ENCODE data around the gene DYSF. TPM values are rescaled to one million over a fixed set of nuclear protein-coding genes. Genes with fewer than 3 reads are reported as not detected.
A peak's percentile ranks its signal among the peaks of the same experiment; 100 is the strongest.

The DYSF gene
- total RNA-seq, 1 experiment from 2014 or later = 17.2 TPM

DNA sequence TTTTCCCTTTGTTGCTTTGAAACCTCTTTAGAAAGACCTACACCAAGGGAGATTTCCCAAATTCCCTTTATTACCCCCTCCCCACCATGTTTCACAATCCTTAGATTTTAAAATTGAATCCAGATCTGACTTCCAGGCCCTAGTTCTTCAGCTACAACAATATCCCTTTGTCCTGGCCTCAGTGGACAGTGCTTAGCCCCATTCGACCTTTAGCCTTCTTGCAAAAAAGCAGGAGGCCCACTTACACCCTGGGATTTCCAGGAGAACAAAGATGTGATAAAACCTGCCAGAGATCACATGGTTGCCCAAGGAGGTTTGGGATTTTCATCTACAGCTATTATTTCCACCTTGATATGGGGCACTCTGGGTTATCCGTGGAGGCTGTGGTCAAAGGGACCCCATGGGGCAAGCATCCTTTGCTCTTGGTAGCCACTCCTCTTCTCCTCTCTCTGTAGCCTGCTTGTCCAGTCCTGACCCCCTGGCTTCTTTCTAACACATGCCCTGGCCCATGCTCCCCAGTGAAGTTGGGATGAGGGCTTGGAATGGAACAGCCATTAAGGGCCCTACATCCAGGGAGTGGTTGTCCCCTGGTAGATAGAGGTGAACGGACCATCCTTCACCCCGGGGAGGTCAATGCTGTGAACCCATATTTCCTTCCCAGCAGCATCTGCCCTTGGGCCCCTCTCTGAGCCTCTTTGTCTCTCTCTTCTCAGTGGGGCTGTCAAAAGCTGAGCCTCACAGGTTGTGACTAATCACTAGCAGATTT lies 267.4 kb downstream of the DYSF start:
- Histone ChIP-seq H3K27ac (no peak overlapping the region), H3K36me3 (no peaks in the 10 kb centered on the region), H3K4me1 (replicated peaks) (peaks cover 61% of the 10 kb centered on the region), H3K9me3 (replicated peaks) (0 out of 2 replicates have a peak, but pooled peaks cover 4% of the 10 kb centered on the region), H3K27me3 (replicated peaks) (no peaks in the 10 kb centered on the region), H3K4me3 (no peak overlapping the region)
- DNase-seq (ENCODE audit: low read depth in 1 of 2, low spot score in 2 of 2) = no peak

DNA sequence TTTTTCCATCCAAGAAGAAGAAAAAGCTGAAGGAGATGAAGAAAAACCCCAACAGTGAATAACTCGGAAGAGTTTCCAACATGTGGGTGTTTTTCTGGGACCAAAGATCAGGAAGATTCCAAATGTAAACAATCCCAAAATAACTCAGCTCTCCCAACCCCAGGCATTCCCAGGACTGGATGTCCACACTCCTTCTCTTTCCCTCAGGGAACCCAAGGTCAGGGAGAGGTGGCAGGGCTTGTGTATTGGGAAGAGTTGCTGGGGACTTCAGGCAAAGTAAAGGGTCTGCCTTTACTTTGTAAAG lies 268.0 kb downstream of the DYSF start:
- Histone ChIP-seq H3K4me1 (replicated peaks) (peaks cover 56% of the 10 kb centered on the region), H3K4me3 (no peak overlapping the region), H3K36me3 (no peaks in the 10 kb centered on the region), H3K27ac (no peak overlapping the region), H3K27me3 (replicated peaks) (no peaks in the 10 kb centered on the region), H3K9me3 (replicated peaks) (0 out of 2 replicates have a peak, but pooled peaks cover 4% of the 10 kb centered on the region)
- no peak for DNase-seq (ENCODE audit: low read depth in 1 of 2, low spot score in 2 of 2)

DNA sequence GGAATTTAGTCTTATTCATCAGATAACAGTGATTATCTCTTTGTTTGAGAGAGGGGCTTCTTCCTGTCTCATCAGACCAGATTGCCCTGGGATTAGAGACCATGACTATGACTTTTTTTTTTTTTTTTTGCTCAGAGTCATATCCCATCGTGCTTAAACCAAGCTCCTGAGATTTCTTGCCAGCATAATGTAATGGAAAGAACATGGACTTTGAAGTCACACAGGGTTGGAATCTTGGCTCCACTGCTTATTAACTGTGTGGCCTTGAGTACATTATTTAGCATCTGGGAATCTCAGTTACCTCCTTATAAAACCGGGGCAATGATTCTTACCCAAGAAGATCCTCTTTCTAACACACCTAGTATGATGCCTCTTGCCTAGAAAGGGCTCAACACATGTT lies 268.3 kb downstream of the DYSF start:
- Histone ChIP-seq H3K4me1 (replicated peaks) (peaks cover 52% of the 10 kb centered on the region), H3K9me3 (replicated peaks) (0 out of 2 replicates have a peak, but pooled peaks cover 4% of the 10 kb centered on the region), H3K27ac (no peak overlapping the region), H3K27me3 (replicated peaks) (no peaks in the 10 kb centered on the region), H3K4me3 (no peak overlapping the region), H3K36me3 (no peaks in the 10 kb centered on the region)
- DNase-seq (ENCODE audit: low read depth in 1 of 2, low spot score in 2 of 2) = no peak

DNA sequence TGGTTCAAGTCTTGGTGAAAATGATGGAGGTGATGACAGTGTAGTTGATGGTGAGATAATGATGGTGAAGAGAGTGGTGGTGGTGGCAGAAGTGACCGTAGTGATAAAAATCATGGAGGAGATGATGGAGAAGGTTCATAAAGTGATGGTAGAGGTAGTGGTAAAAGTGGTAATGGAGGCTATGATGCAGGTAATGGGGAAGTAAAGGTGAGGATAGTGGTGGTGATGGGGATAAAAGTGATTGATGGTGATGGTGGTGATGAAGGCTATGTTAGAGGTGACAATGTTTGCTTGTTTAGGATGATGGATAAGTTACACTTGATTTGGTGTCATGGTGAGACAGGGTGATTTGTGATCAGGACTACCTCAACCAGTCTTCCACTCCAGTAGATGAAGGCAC lies 268.9 kb downstream of the DYSF start:
- H3K4me3 ChIP-seq = no peak overlapping the region
- H3K27ac ChIP-seq = no peak overlapping the region
- no peaks in the 10 kb centered on the region for H3K27me3 ChIP-seq (replicated peaks)
- DNase-seq (ENCODE audit: low read depth in 1 of 2, low spot score in 2 of 2) = no peak
- 0 out of 2 replicates have a peak, but pooled peaks cover 4% of the 10 kb centered on the region for H3K9me3 ChIP-seq (replicated peaks)
- no peaks in the 10 kb centered on the region for H3K36me3 ChIP-seq
- H3K4me1 ChIP-seq (replicated peaks) = peaks cover 46% of the 10 kb centered on the region

DNA sequence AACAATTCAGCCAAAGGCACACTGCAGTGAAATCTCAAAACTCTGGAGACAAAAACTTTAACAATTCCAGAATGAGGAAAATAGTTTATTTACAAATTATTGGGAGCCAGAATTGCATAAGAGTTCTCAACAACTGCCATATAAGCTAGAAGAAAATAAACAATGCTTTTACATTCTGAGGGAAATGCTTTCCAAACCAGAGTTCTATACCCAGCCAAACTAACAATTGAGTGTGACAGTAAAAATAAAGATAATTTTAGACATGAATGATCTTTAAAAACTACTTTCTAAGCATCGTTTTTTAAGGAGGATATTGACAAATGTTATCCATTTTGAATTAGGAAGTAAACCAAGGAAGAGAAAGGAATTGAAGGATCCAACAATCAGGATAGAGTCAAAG lies 271.4 kb downstream of the DYSF start:
- no peak for DNase-seq (ENCODE audit: low read depth in 1 of 2, low spot score in 2 of 2)
- no peak overlapping the region for H3K27ac ChIP-seq
- 0 out of 2 replicates have a peak, but pooled peaks cover 4% of the 10 kb centered on the region for H3K9me3 ChIP-seq (replicated peaks)
- no peak overlapping the region for H3K4me3 ChIP-seq
- no peaks in the 10 kb centered on the region for H3K27me3 ChIP-seq (replicated peaks)
- H3K36me3 ChIP-seq = no peaks in the 10 kb centered on the region
- peaks cover 21% of the 10 kb centered on the region for H3K4me1 ChIP-seq (replicated peaks)

DNA sequence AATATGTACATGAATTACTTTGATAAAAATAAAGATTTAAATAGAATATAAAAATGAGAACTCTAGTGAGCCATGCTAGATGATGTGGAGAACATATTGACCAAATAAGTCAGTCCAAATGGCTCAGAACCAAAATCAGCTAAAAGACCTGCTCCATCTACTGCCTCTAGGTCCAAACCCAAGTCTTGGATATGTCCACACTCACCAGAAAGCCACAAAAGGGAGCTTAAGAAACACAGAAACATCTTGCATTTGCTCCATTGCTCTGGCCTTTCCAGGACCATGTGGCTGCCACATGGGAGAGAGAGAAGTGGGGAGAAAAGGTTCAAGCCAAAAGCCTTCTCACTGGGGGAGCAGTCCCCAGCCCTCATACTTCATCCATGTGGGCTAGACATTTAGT lies 272.5 kb downstream of the DYSF start:
- Histone ChIP-seq H3K4me1 (replicated peaks) (peaks cover 10% of the 10 kb centered on the region), H3K9me3 (replicated peaks) (0 out of 2 replicates have a peak, but pooled peaks cover 4% of the 10 kb centered on the region), H3K36me3 (no peaks in the 10 kb centered on the region), H3K4me3 (no peak overlapping the region), H3K27me3 (replicated peaks) (no peaks in the 10 kb centered on the region), H3K27ac (no peak overlapping the region)
- no peak for DNase-seq (ENCODE audit: low read depth in 1 of 2, low spot score in 2 of 2)

DNA sequence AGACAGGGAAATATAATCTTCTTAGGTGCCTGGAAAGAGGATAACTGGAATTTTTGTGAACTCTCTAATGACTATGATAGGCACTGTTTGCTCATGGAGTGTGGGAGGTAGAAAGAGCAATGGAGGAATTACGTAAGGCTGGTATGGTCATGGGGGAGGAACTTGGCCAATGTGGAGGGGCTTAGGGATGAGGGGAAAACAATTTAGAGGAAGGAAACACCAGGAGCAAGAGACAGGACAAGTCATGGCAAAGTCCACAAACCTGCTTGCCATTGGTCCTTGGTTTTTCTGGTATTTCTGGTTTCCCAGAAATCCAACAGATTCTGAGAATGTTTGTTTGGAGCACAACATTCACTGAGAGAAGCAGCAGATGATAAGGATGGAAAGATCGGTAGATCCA lies 274.2 kb downstream of the DYSF start:
- H3K36me3 ChIP-seq = no peaks in the 10 kb centered on the region
- H3K4me3 ChIP-seq = no peak overlapping the region
- no peaks in the 10 kb centered on the region for H3K27me3 ChIP-seq (replicated peaks)
- no peak overlapping the region for H3K27ac ChIP-seq
- H3K9me3 ChIP-seq (replicated peaks) = 0 out of 2 replicates have a peak, but pooled peaks cover 4% of the 10 kb centered on the region
- H3K4me1 ChIP-seq (replicated peaks) = no peaks in the 10 kb centered on the region
- no peak for DNase-seq (ENCODE audit: low read depth in 1 of 2, low spot score in 2 of 2)

DNA sequence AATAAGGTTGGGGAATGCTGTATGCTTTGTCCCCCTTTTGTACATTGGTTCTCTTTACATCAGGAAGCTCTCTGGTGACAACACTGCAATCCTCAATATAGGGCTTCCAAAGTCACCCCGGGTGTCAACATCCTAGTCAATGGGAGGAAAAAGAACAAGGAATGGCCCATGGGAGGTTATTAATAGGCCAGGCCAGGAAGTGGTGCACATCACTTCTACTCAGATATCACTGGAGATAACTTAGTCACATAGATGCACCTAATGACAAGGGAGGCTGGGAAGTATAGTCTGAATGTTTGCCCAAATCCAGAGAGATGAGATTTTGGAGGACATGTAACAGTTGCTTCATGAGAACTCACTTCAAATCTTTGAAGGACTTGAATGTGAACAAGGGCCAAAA lies 274.7 kb downstream of the DYSF start:
- no peak for DNase-seq (ENCODE audit: low read depth in 1 of 2, low spot score in 2 of 2)
- no peak overlapping the region for H3K27ac ChIP-seq
- H3K36me3 ChIP-seq = no peaks in the 10 kb centered on the region
- no peaks in the 10 kb centered on the region for H3K27me3 ChIP-seq (replicated peaks)
- H3K9me3 ChIP-seq (replicated peaks) = 0 out of 2 replicates have a peak, but pooled peaks cover 4% of the 10 kb centered on the region
- no peaks in the 10 kb centered on the region for H3K4me1 ChIP-seq (replicated peaks)
- H3K4me3 ChIP-seq = no peak overlapping the region

DNA sequence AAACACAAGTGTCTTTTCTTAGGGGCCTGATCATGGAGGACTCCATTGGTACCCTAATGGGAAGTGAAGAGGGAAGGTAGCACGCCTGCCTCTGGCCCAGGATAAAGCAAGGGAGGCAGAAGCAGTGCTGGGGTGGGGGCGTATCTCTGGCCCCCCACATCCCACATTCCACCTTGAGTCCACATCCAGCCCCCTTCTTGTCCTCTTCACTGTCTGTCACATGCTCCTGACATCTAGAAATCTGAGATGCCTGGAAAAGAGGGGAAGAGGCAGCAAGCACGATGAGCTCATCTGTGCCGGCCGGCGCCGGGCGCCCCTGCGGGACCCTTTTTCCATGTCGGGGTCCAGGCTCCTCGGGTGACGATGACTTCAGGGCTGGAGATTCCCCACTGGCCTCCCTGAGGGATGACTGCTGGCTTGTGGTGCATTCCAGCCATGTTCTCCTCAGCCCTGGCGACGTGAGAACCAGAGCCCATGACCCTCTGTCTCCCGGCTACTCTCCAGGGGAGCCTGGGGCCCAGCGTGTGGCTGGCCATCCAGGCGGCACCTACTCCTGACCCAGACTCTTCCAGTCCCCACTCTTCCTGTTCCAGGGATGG lies 277.5 kb downstream of the DYSF start:
- Histone ChIP-seq H3K4me1 (replicated peaks) (no peaks in the 10 kb centered on the region; the same call in 1 of the 2 replicates), H3K36me3 (no peaks in the 10 kb centered on the region), H3K9me3 (replicated peaks) (no peaks in the 10 kb centered on the region)

DNA sequence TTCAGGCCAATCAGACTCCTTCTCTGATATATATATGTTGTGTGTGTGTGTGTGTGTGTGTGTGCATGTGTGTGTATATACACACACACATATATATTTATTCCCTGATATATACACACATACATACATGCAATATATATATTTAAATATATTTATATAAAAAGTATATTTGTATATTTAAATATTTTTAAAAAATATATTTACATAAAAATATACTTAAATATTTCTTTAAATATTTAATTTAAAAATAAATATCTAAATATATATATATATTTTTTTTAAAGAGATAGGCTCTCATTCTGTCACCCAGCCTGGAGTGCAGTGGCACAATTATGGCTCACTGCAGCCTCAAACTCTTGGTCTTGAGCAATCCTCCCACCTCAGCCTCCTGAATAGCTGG lies 281.3 kb downstream of the DYSF start:
- Histone ChIP-seq H3K27ac (no peak overlapping the region), H3K9me3 (replicated peaks) (no peaks in the 10 kb centered on the region), H3K4me1 (replicated peaks) (peaks cover 14% of the 10 kb centered on the region), H3K36me3 (no peaks in the 10 kb centered on the region), H3K4me3 (no peak overlapping the region), H3K27me3 (replicated peaks) (no peaks in the 10 kb centered on the region)
- DNase-seq (ENCODE audit: low read depth in 1 of 2, low spot score in 2 of 2) = no peak

More for the DNA sequence above, 277.5 kb downstream of the DYSF start:
- no peaks in the 10 kb centered on the region for H3K27me3 ChIP-seq (replicated peaks)
- no peak overlapping the region for H3K27ac ChIP-seq
- H3K4me3 ChIP-seq = no peak overlapping the region
- DNase-seq (ENCODE audit: low read depth in 1 of 2, low spot score in 2 of 2) = peak in 1 of 2 experiments; percentile 31

DNA sequence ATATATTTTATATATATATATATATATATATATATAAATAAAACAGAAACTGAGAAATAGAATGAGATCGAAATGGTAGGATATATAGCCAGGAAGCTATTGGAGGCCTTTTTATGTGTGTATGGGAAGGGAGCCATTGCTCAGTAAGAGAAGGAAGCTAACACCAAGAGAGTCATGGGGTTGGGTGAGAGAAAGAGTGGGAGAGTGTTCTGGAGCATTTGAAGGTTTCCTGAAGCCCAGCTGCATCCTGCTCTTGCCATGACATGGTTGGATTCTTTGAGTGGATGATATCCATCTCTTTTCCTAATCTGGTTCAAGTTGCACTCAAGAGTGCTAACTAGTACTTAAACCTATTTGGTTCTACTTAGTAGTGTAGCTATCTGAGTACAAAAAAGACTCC lies 282.3 kb downstream of the DYSF start:
- H3K27ac ChIP-seq = no peak overlapping the region
- peaks cover 14% of the 10 kb centered on the region for H3K4me1 ChIP-seq (replicated peaks)
- H3K36me3 ChIP-seq = no peaks in the 10 kb centered on the region
- no peaks in the 10 kb centered on the region for H3K27me3 ChIP-seq (replicated peaks)
- no peaks in the 10 kb centered on the region; the same call in 1 of the 2 replicates for H3K9me3 ChIP-seq (replicated peaks)
- DNase-seq (ENCODE audit: low read depth in 1 of 2, low spot score in 2 of 2) = no peak
- no peak overlapping the region for H3K4me3 ChIP-seq

Other genes with a start within 250 kb of the DYSF start
- gene PAIP2B, start 226.5 kb upstream of the DYSF start, total RNA-seq (2014; rRNA removed; shearing (Covaris generic)) = 0.25 and 0.34 TPM in 2 replicates
- gene ZNF638, start 121.8 kb upstream of the DYSF start, total RNA-seq (2014; rRNA removed; shearing (Covaris generic)) = 98.4 and 99.7 TPM in 2 replicates